Ascending aorta (tissue), 2 donors: Measurements from ENCODE around the gene PPP1R7. TPM values are rescaled to one million over a fixed set of nuclear protein-coding genes. Genes with fewer than 3 reads are reported as not detected.

Experiments
- DNase-seq, 2 donors: peaks; one replicate each; pipeline ENCODE4 v3.0.0-alpha.2; 2019; ENCODE audit warnings: low spot score in 2 of 2
- H3K27ac ChIP-seq, 2 donors: fragments of 200-600 bp; sonication (generic); one replicate each; pipeline ENCODE4 v1.5.1; 2016 to 2017; ENCODE audit warnings: mild to moderate bottlenecking in 1 of 2
- H3K27me3 ChIP-seq: fragments of 200-600 bp; sonication (generic); one replicate; pipeline ENCODE4 v1.5.1; 2017
- H3K36me3 ChIP-seq, 2 donors: fragments of 200-600 bp; sonication (generic); one replicate each; pipeline ENCODE4 v1.5.1; 2016
- H3K4me1 ChIP-seq, 2 donors: fragments of 200-600 bp; sonication (generic); one replicate each; pipeline ENCODE4 v1.5.1; 2016 to 2017; ENCODE audit warnings: mild to moderate bottlenecking in 1 of 2
- H3K4me3 ChIP-seq, 2 donors: fragments of 200-600 bp; sonication (generic); one replicate each; pipeline ENCODE4 v1.5.1; 2016 to 2017; ENCODE audit warnings: mild to moderate bottlenecking in 1 of 2
- H3K9me3 ChIP-seq, 2 donors: fragments of 200-600 bp; sonication (generic); one replicate each; pipeline ENCODE4 v1.5.1; 2016
- intact Hi-C: fragments of 100-400 bp; cut with DNase I; formaldehyde crosslinking; loops from one replicate; pipeline ENCODE4 v1.15.1; 2023
- total RNA-seq: library from RNA; depleted of rRNA; stranded (reverse); fragments of >200 nt; gene quantifications from one replicate; pipeline ENCODE4 v1.1.0, GENCODE V29; 2016
- TF ChIP-seq, protein P1 (sequence below), 3 experiments: fragments of 200-600 bp in 2 of 3; fragments of 450-650 bp in 1 of 3; sonication (generic) in 2 of 3; IDR thresholded peaks; one replicate each; pipeline ENCODE4 v1.5.1; 2016 to 2019; ENCODE audit warnings: antibody characterized with exemption in 3 of 3, mild to moderate bottlenecking in 1 of 3, moderate library complexity in 1 of 3

The PPP1R7 gene
- total RNA-seq, 1 donor from 2014 or later: 4.2 TPM

DNA sequence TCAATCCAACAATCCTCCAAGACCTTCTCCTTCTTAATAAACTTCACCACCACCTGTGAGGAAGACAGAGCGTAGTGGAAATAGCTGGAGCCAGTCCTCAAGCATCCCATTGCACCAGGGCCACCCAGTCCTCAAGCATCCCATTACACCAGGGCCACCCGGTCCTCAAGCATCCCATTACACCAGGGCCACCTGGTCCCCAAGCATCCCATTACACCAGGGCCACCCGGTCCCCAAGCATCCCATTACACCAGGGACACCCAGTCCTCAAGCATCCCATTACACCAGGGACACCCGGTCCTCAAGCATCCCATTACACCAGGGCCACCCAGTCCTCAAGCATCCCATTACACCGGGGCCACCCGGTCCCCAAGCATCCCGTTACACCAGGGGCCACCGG lies 34.9 kb upstream of the PPP1R7 start:
- DNase-seq: no peak
- no peaks in the 10 kb centered on the region for H3K27me3 ChIP-seq
- no peak overlapping the region for H3K27ac ChIP-seq
- H3K9me3 ChIP-seq: no peaks in the 10 kb centered on the region
- TF ChIP-seq, protein P1, sequence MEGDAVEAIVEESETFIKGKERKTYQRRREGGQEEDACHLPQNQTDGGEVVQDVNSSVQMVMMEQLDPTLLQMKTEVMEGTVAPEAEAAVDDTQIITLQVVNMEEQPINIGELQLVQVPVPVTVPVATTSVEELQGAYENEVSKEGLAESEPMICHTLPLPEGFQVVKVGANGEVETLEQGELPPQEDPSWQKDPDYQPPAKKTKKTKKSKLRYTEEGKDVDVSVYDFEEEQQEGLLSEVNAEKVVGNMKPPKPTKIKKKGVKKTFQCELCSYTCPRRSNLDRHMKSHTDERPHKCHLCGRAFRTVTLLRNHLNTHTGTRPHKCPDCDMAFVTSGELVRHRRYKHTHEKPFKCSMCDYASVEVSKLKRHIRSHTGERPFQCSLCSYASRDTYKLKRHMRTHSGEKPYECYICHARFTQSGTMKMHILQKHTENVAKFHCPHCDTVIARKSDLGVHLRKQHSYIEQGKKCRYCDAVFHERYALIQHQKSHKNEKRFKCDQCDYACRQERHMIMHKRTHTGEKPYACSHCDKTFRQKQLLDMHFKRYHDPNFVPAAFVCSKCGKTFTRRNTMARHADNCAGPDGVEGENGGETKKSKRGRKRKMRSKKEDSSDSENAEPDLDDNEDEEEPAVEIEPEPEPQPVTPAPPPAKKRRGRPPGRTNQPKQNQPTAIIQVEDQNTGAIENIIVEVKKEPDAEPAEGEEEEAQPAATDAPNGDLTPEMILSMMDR (IDR thresholded peaks at IDR 0.05): no peak
- no peak overlapping the region for H3K4me3 ChIP-seq
- intact Hi-C loops: no loop called here
- no peaks in the 10 kb centered on the region for H3K4me1 ChIP-seq
- H3K36me3 ChIP-seq: no peaks in the 10 kb centered on the region

DNA sequence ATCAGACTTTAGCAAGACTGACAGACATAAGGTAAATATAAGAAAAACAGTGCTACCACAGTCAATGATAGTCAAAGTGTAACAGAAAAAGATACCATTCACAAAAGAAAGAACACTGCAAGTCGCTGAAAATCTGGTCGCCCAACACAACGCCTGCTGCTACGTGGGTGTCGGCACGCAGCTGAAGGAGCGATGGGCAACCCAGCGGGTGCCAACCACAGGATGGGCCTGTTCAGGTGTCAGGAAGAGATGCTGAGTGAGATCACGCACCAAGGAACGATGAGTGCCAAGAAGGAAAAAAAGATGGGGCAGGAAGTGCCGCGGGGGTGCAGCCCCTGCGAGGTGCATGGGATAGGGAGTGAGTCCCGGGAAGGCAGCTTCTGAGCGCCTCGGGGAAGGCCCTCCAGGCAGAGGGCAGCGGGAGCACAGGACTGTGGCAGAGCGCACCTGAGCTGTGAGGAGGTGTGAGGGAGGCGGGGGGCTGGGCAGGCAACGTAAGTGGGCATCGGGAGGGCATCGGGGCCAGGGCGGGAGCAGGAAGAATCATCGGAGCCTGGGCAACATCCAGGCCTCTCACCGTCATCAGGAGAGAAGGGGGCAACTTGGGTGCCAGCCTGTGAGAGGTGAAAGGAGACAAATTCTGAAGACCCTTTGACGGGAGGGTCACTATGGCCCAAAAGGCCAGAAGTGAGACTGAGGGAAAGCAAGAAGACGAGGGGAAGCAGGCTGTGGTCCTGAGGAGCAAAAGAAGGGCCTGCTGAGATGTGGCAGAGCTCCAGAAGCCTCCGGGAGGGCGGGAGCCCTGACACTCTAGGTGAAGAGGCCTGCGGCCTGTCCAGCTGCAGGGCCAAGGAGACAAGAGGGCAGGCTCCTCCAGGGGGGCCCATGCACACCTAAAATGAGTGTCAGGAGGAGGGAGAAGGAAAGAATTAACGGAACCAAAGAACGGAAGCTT lies 33.4 kb upstream of the PPP1R7 start:
- intact Hi-C loops: no loop called here
- Histone ChIP-seq H3K36me3 (no peaks in the 10 kb centered on the region), H3K27ac (no peak overlapping the region), H3K4me3 (no peak overlapping the region), H3K4me1 (no peaks in the 10 kb centered on the region), H3K9me3 (no peaks in the 10 kb centered on the region), H3K27me3 (no peaks in the 10 kb centered on the region)
- DNase-seq: no peak
- TF ChIP-seq, protein P1 (IDR thresholded peaks at IDR 0.05): no peak

DNA sequence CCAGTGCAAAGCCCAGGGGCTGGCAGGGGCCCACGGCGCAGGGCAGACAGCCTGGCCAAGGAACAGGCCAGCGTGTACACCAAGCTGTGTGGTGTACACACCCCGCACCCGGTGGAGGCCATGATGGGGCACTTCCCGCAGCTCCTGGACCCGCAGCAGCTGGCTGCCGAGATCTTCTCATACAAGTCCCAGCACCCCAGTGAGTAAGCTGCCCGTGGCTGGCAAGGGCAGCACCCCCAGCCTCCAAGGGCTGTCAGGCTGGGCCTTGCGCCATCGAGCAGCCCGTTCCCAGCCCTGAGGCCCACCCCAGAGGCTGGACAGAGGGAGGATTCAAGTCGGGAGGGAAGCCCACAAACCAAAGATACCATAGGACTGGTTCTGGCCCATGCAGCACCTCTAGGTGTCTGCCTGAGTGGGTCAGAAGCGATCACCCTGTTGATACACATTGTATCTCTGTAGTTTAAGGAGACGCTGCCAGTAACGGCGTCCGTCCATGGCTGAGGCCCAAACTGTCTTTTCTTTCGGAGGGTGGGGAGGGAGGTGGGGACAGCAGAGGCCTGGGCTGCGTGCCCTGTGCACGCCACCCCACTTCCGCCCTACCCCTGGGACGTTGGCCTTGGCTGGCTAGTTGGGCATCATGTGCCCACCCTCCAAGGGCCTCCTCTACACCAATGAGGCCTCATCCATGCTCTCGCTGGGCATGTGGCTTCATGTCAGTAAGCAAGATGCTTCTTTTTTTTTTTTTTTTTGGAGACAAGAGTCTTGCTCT lies 31.3 kb upstream of the PPP1R7 start:
- no peak for DNase-seq
- intact Hi-C loops: no loop called here
- H3K27ac ChIP-seq: no peak overlapping the region

DNA sequence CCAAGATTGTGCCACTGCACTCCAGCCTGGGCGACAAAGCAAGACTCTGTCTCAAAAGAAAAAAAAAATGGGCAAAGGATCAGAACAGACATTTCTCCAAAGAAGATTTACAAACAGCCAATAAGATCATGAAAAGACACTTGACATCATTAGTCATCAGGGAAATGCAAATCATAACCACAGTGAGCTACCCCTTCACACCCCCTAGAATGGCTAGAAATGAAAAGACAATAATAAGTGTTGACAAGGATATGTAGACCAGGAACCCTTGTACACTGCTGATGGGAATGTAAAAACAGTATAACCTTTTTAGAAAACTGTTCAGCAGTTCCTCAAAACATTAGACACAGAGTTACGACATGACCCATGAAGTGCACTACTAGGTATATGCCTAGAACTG lies 29.8 kb upstream of the PPP1R7 start:
- intact Hi-C loops: no loop called here
- Histone ChIP-seq H3K9me3 (no peaks in the 10 kb centered on the region), H3K4me1 (no peaks in the 10 kb centered on the region), H3K27ac (no peak overlapping the region), H3K36me3 (no peaks in the 10 kb centered on the region), H3K4me3 (no peak overlapping the region), H3K27me3 (no peaks in the 10 kb centered on the region)
- no peak for DNase-seq
- TF ChIP-seq, protein P1 (IDR thresholded peaks at IDR 0.05): no peak

More for the DNA sequence above, 31.3 kb upstream of the PPP1R7 start:
- H3K36me3 ChIP-seq: no peaks in the 10 kb centered on the region
- no peaks in the 10 kb centered on the region for H3K4me1 ChIP-seq
- H3K9me3 ChIP-seq: no peaks in the 10 kb centered on the region
- no peaks in the 10 kb centered on the region for H3K27me3 ChIP-seq
- H3K4me3 ChIP-seq: no peak overlapping the region
- TF ChIP-seq, protein P1 (IDR thresholded peaks at IDR 0.05): no peak

DNA sequence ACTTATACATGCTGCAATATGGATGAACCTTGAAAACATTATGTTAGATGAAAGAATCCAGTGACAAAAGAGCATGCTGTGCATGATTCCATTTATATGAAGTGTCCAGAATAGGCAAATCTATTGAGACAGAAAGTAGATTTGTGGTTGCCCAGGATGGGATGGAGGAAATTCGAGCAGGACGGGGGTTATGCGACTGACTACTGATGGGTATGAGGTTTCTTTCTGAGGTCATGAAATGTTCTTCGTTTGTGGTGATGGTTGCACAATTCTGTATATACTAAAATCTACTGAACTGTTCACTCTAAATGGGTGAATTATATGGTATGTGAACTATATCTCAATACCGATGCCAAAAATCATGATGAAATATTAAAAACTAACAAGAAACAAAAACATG lies 29.3 kb upstream of the PPP1R7 start:
- Histone ChIP-seq H3K4me3 (no peak overlapping the region), H3K27me3 (no peaks in the 10 kb centered on the region), H3K27ac (no peak overlapping the region), H3K9me3 (no peaks in the 10 kb centered on the region), H3K4me1 (no peaks in the 10 kb centered on the region), H3K36me3 (no peaks in the 10 kb centered on the region)
- intact Hi-C loops: no loop called here
- no peak for DNase-seq
- TF ChIP-seq, protein P1 (IDR thresholded peaks at IDR 0.05): no peak
